ENCODE data around the gene CA11.
A peak's percentile ranks its signal among the peaks of the same experiment; 100 is the strongest.

CA11 gene

DNA sequence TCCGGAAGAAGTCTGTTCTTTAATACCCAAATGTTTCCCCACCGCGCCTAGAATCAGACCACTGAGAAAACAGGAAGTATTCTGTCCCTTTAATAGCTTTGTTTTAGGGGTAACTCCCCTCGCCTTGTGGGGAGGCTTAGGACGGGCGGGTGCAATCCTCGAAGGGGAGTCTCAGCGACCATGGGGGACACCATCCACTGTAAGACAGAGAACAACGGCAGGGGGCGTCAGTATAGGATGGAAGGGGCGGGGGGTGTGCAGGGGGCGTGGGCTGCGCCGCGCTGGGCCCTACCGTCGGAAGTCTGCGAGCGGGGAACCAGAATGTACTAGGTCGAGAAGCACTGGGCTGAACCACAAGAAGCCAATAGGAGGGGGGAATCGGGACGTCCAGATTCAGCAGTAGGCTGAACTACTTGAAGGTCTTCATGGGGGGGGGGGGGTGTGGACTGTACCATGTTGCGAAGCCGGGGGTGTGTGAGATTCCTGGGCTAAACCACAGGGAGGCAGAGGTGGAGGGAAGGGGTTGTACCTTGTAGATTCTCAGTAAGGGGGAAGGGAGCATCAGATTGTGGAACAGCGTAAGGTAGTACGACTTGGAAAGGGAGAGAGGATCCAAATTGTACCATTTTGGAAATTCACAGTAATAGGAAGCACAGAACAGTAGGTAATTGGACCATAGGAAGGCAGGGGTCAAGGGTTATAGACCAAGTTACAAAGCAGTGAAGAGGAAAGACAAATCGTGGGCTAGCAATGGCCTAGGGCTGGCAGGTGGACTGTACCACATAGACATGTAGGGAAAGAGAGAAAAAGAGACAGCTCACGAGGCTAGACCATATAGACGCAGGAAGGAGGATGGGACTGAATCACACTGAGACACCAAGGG lies 7.8 kb downstream of the CA11 start:
- Histone ChIP-seq H3K36me3 (ENCODE audit: control insufficient read depth, insufficient read depth, low read length) (no peaks in the 10 kb centered on the region), H3K27me3 (replicated peaks; ENCODE audit: control insufficient read depth, insufficient read depth, low read length) (no peaks in the 10 kb centered on the region), H3K4me3 (replicated peaks; ENCODE audit: low read depth, low read length) (peak overlapping the region; percentile 66)
- TF ChIP-seq, protein P1, sequence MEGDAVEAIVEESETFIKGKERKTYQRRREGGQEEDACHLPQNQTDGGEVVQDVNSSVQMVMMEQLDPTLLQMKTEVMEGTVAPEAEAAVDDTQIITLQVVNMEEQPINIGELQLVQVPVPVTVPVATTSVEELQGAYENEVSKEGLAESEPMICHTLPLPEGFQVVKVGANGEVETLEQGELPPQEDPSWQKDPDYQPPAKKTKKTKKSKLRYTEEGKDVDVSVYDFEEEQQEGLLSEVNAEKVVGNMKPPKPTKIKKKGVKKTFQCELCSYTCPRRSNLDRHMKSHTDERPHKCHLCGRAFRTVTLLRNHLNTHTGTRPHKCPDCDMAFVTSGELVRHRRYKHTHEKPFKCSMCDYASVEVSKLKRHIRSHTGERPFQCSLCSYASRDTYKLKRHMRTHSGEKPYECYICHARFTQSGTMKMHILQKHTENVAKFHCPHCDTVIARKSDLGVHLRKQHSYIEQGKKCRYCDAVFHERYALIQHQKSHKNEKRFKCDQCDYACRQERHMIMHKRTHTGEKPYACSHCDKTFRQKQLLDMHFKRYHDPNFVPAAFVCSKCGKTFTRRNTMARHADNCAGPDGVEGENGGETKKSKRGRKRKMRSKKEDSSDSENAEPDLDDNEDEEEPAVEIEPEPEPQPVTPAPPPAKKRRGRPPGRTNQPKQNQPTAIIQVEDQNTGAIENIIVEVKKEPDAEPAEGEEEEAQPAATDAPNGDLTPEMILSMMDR (IDR thresholded peaks at IDR 0.05; ENCODE audit: insufficient read depth, low read length, poor library complexity, severe bottlenecking): peak; percentile 34
- peak; percentile 90 for DNase-seq (ENCODE audit: extremely low read depth, insufficient read length)

DNA sequence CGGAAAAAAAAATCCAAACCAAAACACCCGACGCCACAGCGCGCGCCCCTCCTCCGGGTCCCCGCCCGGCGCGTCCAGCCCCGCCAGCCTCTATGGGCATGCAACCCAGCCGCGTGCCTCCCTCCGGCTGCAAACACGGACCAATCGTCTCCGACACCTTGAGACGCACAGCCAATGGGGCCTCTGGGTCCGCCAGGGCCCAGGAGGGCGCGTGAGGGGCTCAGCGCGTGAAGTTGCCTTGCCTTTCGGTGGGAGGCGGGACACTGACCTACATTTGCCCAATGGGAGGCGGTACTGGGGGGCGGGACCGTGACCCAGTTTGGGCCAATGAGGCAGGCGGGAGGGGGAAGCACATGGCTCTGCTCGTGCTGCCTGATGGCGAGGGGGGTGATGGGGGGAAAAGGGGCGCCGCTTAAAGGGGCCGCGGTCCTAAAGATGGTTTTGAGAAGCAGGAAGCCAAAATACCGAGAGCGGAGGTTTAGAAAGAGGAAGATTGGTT lies 8.5 kb downstream of the CA11 start:
- Histone ChIP-seq H3K36me3 (ENCODE audit: control insufficient read depth, insufficient read depth, low read length) (no peaks in the 10 kb centered on the region), H3K27me3 (replicated peaks; ENCODE audit: control insufficient read depth, insufficient read depth, low read length) (no peaks in the 10 kb centered on the region), H3K4me3 (replicated peaks; ENCODE audit: low read depth, low read length) (peak overlapping the region; percentile 66)
- TF ChIP-seq, protein P1 (IDR thresholded peaks at IDR 0.05; ENCODE audit: insufficient read depth, low read length, poor library complexity, severe bottlenecking): no peak
- peak; percentile 99 for DNase-seq (ENCODE audit: extremely low read depth, insufficient read length)

DNA sequence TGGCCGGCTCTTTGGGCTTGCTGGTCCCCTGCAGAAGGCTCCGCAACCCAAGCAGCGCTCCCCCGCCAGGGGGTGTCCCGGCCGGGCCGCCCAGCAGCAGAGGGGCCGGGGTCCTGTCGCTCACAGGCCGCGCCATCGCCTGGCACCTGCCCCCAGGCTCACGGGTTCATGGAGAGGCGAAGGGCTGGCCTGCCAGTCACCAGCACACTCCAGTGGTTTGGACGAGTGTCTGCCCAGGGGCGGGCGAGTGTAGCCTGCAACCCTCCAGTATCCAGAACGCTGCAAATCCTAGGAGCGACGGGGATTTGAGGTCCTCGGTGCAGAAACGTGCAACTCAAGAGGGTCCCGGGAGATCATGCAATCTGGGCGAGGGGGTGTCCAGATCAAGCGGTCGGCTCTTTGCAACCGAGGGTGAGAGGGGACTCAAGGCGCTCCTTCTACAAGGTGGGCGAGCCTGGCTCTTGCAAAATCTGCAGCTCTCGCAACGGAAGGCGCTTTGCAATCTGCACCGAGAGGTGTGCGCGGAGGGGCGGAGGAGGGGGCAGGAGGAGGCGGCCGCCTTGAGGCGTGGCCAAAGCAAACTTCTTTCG lies 9.0 kb downstream of the CA11 start, which contains the start of gene DBP:
Gene DBP (minus strand): TSS at position 521 of the 590 bp plus-strand sequence. CDS start 385 bp downstream, at position 136.
- Histone ChIP-seq H3K36me3 (ENCODE audit: control insufficient read depth, insufficient read depth, low read length) (no peaks in the 10 kb centered on the region), H3K4me3 (replicated peaks; ENCODE audit: low read depth, low read length) (peak within 1 kb of the TSS; percentile 66), H3K27me3 (replicated peaks; ENCODE audit: control insufficient read depth, insufficient read depth, low read length) (no peaks in the 10 kb centered on the region)
- TF ChIP-seq, protein P1 (IDR thresholded peaks at IDR 0.05; ENCODE audit: insufficient read depth, low read length, poor library complexity, severe bottlenecking): peak; percentile 24
- DNase-seq (ENCODE audit: extremely low read depth, insufficient read length): no peak

DNA sequence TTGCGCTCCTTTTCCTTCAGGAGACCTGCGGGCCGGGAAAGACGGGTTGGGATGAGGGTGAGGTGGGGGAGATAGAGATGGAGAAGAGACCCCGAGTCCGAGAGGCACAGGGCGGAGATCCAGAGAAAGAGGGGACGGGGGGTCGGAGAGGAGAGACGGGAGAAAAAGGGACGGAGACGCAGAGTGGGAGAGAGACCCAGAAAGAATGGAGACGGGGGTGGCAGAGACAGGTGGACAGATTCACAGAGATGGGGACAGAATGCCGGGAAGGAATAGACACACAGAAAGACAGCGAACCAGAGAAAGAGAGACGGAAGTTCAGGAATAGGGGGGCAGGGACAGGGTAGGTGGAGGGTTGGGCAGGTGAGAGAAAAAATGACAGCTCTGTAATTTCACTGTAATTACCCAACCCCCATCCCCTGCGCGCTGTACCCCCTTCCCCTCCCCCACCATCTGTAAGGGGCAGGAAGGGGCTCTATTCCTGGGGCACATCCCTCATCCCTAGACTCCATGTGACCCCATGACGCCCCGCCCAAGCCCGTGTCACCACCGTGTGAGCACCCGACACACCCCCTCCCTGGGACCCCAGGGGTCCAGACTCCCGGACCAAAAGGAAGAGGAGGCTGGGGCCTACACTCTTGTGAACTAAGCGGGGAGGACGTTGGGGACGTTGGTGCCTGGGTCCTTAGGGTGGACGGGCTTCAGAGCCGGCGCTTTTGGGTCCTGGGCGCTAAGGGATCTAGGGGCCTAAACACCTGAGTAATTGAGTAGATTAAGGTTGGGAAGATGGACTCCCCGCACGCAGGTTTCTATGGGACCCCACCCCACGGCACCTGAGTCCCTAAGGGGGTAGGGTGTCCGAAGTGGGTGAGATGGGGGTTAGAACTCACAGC lies 9.8 kb downstream of the CA11 start:
- TF ChIP-seq, protein P1 (IDR thresholded peaks at IDR 0.05; ENCODE audit: insufficient read depth, low read length, poor library complexity, severe bottlenecking): no peak
- no peak for DNase-seq (ENCODE audit: extremely low read depth, insufficient read length)
- no peaks in the 10 kb centered on the region for H3K27me3 ChIP-seq (replicated peaks; ENCODE audit: control insufficient read depth, insufficient read depth, low read length)
- no peaks in the 10 kb centered on the region for H3K36me3 ChIP-seq (ENCODE audit: control insufficient read depth, insufficient read depth, low read length)
- H3K4me3 ChIP-seq (replicated peaks; ENCODE audit: low read depth, low read length): peak overlapping the region; percentile 66

DNA sequence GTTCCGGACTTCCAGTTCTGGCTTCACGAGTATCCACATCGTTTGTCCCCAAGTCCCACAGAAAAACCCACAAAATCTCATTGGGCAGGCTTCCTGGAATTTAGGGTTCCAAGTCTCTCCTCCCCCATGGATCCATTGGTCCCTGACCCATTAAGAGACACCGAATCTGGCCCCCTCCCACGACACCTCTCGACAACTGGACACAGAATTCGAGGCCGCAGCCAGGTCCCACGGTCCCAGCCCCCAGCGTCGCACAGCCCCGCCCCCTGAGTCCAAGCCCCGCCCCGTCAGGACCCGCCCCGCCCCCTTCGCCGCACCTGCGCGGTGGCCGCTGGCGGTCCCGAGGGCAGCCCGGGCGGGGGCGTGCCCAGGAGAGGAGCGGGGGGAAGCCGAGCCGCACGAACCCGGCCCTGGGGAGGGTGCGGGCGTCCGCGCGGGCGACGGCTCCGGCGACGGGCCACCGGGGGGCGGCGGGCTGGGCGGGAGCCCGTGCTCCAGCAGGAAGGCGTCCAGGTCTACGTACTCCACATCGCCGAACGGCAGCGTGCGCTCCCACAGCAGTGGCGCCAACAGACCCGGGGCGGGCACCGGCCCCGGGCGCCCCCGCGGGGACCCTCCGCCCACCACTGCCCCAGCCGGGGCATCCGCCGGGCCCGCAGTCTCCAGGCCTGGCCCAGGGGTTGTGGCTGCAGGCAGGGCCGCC lies 10.6 kb downstream of the CA11 start:
- DNase-seq (ENCODE audit: extremely low read depth, insufficient read length): peak; percentile 75
- TF ChIP-seq, protein P1 (IDR thresholded peaks at IDR 0.05; ENCODE audit: insufficient read depth, low read length, poor library complexity, severe bottlenecking): no peak
- Histone ChIP-seq H3K36me3 (ENCODE audit: control insufficient read depth, insufficient read depth, low read length) (peaks cover 4% of the 10 kb centered on the region; the same call in 1 of the 2 replicates), H3K27me3 (replicated peaks; ENCODE audit: control insufficient read depth, insufficient read depth, low read length) (no peaks in the 10 kb centered on the region), H3K4me3 (replicated peaks; ENCODE audit: low read depth, low read length) (peak overlapping the region; percentile 66)
